Stimulated activated CD4-positive, alpha-beta T cell treated with anti-CD3 and anti-CD28 coated beads, Interleukin-1b, Interleukin-23, amount 100 ng/mL, for 48 hours (primary cell): ENCODE measurements around the gene DLX3.

ENCODE experiments used
- DNase-seq: peaks from one replicate; pipeline ENCODE4 v3.0.0-alpha.2; 2020

The DLX3 gene

GRCh38 chr17:49952209-49952911 lies 42.7 kb downstream of the DLX3 start:
- DNase-seq: peak; percentile 80

DNA sequence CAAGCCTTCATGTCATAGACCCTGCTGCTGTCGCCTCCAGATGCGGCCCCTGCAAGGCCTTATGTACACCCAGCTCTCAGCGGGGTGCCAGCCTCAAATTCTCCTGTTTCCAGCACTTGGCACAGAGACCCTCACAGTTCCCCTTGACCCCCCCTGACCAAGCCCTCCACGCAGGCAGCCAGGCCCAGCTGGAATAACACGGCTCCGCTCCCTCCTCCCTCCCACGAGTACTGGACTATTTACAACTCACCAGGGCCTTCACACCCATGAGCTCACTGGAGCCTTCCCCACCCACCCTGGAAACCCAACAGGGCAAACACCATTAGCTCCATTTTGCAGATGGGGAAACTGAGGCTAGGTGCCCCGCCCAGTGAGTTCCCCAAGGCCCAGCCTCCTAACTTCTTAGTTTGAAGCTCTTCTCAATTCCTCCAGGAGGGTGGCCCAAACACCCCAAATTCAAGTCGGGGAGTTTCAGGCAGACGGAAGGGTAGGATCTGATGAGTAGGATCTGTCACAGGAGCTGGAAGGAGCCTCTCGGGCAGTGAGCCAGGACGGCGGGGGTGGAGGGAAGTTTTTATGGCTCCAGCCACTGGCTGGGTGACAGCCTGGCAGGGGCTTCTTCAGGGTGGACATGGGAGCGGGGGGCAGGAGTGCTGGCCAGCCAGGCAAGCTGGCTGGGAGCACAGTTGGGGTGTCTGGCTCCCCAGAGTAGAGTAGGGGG lies 43.5 kb downstream of the DLX3 start:
- DNase-seq: no peak

DNA sequence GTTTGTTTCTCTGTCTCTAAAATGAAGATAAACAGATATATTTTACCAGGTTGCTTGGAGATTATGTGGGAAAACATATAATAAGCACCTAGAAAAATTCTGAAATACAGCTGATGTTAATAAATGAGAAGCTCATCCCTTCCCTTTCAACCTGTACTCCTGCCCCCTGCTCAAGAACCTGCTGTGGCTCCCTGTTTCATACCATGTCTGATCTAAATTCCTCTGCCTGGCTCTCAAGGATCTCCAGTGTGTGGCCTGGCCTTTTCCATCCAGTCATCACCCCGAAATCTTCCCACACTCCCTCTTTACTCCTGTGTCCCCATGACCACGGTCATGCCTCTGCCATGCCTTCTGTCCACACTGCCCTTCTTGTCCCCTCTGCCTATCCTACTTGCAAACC lies 45.4 kb downstream of the DLX3 start:
- DNase-seq: no peak

DNA sequence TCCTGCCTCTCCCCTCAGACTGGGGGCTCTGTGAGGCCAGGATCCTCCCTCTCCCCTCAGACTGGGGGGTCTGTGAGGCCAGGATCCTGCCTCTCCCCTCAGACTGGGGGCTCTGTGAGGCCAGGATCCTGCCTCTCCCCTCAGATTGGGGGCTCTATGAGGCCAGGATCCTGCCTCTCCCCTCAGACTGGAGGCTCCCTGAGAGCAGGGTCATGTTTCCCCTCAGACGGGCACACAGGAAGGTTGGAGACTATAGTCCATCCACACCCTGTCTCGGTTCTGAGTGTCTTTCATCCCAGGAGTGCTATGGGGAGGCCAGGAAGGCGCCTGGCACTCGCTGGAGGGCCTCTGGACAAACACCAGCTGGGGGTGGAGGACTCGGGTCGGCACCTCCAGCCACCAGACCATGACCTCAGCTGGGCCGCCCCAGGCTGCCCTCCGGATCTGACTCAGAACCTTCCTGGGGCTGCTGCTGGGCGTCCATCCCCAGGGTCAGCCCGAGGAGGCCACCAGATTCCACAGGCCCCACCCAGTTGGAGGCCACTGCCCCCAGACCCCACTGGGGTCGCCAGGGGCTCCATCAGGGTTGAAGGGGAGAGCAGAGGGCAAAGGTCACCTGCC lies 48.0 kb downstream of the DLX3 start:
- no peak for DNase-seq

DNA sequence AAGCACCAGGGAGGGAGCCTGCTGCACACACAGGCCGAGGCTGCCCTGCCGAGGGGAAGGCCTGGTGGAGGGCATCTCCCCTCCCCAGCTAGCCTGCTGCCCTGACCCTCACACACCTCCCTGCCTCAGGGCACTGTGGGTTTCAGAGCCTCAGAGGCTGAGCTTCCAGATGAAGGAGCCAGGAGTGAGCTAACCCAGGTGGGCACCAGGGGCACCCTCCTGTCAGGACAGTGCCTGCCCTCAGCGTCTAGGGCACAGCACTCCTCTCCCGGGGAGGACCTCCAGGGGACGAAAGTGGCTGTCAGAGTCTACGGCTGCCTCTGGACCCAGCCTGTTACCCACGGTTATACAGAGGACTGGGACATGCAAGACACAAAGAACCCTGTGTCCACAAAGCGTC lies 48.8 kb downstream of the DLX3 start:
- no peak for DNase-seq

- no peak for DNase-seq
These were observed 50.7 kb downstream of the DLX3 start for GRCh38 chr17:49944273-49944870.

GRCh38 chr17:49942947-49943346 lies 52.1 kb downstream of the DLX3 start:
- no peak for DNase-seq

DNA sequence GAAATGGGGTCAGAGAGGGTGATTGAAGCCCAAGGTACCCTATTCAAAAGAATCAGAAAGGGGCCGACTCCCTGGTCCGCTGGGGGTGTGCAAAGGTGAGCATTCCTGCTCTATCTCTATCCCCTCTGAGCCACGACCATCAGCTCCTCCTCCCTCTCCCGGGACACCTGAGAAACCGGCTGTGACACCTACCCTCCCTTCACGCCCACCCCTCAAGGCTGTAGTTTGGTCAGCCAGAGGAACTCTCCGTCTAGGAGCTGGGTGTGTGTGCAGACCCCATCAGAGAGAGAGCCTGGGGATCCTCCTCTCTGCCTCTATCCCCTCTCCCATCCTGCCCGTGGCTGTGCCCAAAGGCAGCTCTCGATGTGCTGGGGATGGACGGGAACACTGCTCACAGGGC lies 53.6 kb downstream of the DLX3 start:
- DNase-seq: no peak
